HUES48 (cell line): ENCODE results near the gene PALM3.

Experiments
- H3K27ac ChIP-seq: one replicate; pipeline ENCODE4 v1.7.0; 2013; ENCODE audit warnings: low read depth, low read length, inconsistent platforms
- H3K27me3 ChIP-seq: 2 replicates; pipeline ENCODE4 v1.6.1; 2013; ENCODE audit warnings: mild to moderate bottlenecking, low read length; ENCODE audit not compliant: control insufficient read depth, insufficient read depth
- H3K36me3 ChIP-seq: 2 replicates; pipeline ENCODE4 v1.6.1; 2013; ENCODE audit warnings: low read length; ENCODE audit not compliant: control insufficient read depth, insufficient read depth
- H3K4me1 ChIP-seq: 2 replicates; pipeline ENCODE4 v1.6.1; 2013; ENCODE audit warnings: mild to moderate bottlenecking, low read length; ENCODE audit not compliant: control insufficient read depth, insufficient read depth
- H3K4me3 ChIP-seq: 2 replicates; pipeline ENCODE4 v1.5.1; 2013; ENCODE audit warnings: mild to moderate bottlenecking, low read depth, low read length
- H3K9ac ChIP-seq: 2 replicates; pipeline ENCODE4 v1.6.1; 2013; ENCODE audit warnings: mild to moderate bottlenecking, low read depth, low read length, moderate library complexity
- H3K9me3 ChIP-seq: 2 replicates; pipeline ENCODE4 v1.6.1; 2013; ENCODE audit warnings: low read length; ENCODE audit not compliant: control insufficient read depth, insufficient read depth

Gene PALM3, protein sequence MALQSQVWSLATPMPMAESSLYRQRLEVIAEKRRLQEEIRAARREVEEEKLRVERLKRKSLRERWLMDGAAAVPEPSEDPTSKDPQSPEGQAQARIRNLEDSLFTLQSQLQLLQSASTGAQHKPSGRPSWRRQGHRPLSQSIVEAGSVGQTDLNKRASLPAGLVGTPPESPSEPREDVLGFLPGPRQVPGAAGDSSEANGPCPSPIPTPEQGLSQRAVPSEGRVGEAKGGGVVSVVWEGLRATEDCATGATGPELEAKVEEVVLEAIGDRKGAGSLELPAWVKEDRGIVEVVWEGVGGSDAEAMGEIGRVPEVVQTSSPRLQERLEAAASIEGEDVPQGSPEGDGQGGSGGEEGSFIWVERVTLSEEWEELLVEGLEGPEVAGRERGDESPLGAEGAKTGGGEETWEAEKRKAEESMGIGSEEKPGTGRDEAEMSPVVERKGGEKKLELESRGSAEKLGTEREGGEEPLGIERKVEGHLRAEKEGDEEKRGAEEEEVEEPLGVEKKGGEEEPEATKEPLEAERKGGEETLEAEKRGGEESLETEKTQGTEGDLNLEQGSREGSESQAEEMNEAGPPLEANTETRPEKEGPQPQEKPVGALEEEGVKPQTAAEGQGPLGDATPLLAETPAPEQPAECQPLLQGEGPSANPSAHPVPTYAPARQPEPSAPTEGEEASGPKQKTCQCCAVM

DNA sequence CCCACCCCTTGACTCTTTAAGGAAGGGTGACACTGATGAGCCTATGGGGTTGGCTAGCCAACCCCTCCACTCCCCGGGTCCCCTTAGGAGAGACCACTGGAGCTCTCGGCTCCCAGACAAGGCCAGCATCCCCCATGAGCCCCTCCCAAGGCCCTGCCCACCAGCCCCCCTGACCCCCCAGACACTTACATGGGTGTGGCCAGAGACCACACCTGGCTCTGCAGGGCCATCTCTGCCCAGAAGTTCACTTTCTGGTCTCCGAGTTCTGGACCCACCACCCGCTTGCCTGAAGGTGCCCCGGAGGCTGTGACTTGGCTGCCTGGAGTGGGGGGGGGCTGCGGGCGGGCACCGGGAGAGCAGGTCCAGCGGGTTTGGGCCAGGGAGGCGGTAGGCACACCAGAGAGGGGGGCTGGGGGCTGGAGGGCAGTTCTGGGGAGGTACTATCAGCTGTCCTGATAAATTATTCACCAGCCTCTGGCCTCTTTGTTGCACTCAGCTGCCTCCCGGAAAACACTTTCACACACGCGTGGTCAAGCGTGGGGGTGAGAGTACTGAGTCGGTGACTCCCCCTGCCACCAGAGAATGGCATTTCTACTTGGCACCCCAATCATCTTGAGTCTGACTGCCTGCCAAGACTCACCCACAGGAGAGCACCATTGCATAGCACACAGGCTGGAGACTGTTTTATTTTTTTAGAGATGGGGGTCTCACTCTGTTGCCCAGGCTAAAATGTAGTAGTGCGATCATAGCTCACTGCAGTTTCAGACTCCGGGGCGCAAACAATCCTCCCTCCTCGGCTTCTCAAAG is at the start of gene PALM3:
TSS of gene PALM3 (minus strand) at position 326 of the 807 bp plus-strand sequence. CDS start at position 230, 96 bp downstream.
- Histone ChIP-seq H3K4me1 (no peaks in the 10 kb centered on the region), H3K9me3 (no peaks in the 10 kb centered on the region), H3K27ac (no peak within 1 kb of the TSS), H3K27me3 (peaks cover 22% of the 10 kb centered on the region), H3K4me3 (no peak within 1 kb of the TSS), H3K36me3 (no peaks in the 10 kb centered on the region), H3K9ac (no peak within 1 kb of the TSS)

DNA sequence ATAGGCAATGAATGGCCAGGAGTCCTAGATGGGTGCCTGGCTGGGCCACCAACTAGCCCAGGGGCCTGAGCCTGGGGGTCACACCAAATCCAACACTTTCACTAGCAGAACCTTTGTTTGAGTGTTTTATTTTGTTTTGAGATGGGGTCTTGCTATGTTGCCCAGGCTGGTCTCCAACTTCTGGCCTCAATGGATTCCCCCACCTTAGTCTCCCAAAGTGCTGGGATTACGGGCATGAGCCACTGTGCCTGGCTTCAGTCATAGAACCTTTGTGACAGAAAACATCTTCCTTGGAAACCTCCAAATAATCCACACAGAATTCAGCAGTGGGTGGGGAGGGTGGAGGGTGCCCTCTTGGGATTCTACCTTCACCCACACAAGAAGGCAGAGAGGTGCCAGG is 49.6 kb upstream of the PALM3 start:
- no peak overlapping the region for H3K4me3 ChIP-seq
- H3K9ac ChIP-seq: no peak overlapping the region
- no peaks in the 10 kb centered on the region for H3K9me3 ChIP-seq
- peaks cover 20% of the 10 kb centered on the region for H3K4me1 ChIP-seq
- H3K36me3 ChIP-seq: no peaks in the 10 kb centered on the region
- no peaks in the 10 kb centered on the region for H3K27me3 ChIP-seq
- H3K27ac ChIP-seq: no peak overlapping the region

DNA sequence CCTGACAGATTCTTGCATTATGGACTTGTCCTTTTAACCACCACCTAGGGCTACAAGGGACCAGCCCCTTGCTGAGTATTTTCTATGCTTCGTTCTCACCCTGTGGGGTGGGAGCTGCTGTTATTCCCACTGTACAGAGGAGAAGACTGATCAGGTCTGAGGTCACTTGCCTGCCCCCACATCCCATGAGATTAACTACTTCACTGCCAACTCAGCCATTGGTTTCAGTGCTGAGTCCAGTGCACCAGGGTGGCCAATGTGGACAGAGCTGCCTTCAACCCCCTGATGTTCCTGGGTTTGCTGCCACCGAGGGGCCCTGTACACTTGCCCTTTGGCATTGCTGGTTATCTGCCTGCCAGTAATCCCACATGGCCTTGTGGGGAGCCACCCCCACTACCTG is 48.8 kb upstream of the PALM3 start:
- Histone ChIP-seq H3K36me3 (no peaks in the 10 kb centered on the region), H3K4me3 (no peak overlapping the region), H3K4me1 (peaks cover 20% of the 10 kb centered on the region), H3K27me3 (no peaks in the 10 kb centered on the region), H3K9me3 (no peaks in the 10 kb centered on the region), H3K27ac (no peak overlapping the region), H3K9ac (no peak overlapping the region)

DNA sequence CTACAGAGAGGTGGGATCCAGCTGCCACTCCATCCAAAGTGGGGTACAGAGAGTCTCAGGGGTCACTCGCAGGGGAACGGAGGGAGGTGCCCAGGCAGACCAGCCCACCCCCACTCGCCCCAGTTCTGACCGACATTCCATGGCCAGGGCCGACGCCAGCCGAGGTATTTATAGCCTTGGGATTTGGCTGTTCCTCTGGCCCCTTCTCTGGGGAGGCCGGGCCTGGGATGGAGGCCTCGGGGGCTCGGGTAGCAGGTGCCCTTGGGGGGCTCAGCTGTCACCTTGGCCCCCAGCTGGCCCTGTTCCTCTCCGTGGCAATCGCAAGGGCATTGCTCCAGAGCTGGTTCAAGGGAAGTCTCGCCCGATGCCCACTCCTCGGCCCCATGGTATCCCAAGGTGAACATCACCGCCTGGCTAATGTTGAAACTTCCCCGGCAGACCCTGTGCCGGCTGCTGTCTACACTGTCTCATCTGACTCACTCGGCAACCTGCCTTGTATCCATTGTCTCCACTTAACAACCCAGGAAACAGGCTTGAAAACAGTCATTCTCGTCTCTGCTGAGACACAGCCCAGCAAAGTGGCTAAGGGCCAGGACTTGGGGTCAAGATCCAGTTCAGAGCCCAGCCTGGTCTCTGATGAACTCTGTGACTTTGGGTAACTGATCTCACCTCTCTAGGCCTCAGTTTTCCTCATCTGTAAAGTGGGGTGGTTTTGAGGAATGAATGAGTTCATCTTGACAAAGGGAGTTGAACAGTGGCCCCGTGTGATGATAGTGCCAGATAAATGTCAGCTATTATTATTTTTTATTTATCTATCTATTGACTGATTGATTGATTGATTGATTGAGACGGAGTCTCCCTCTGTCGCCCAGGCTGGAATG is 45.9 kb upstream of the PALM3 start:
- H3K27me3 ChIP-seq: no peaks in the 10 kb centered on the region
- H3K9me3 ChIP-seq: no peaks in the 10 kb centered on the region
- peaks cover 11% of the 10 kb centered on the region for H3K4me1 ChIP-seq
- H3K36me3 ChIP-seq: peaks cover under 1% of the 10 kb centered on the region; the same call in 1 of the 2 replicates
- no peak overlapping the region for H3K4me3 ChIP-seq
- H3K9ac ChIP-seq: no peak overlapping the region
- H3K27ac ChIP-seq: no peak overlapping the region

DNA sequence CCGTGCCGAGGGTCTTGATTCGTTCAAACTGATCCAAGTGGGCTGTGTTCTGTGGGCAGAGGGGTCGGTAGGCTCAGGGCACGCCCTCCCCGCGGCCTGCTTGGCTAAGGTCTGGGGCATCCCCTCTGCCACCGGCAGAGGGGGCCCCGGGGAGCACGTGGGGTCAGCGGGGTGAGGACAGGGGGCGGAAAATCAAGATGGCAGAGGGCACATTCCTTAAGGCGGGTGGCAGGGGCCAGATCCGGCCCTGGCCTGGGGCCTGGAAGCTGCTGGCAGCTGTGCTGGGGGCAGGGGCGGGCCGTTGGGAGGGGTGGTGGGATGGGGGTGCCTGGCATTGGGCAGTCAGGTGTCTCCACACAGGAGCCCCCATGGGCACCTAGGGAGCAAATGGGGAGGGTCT is 45.0 kb upstream of the PALM3 start:
- Histone ChIP-seq H3K27me3 (no peaks in the 10 kb centered on the region), H3K9ac (no peak overlapping the region)

DNA sequence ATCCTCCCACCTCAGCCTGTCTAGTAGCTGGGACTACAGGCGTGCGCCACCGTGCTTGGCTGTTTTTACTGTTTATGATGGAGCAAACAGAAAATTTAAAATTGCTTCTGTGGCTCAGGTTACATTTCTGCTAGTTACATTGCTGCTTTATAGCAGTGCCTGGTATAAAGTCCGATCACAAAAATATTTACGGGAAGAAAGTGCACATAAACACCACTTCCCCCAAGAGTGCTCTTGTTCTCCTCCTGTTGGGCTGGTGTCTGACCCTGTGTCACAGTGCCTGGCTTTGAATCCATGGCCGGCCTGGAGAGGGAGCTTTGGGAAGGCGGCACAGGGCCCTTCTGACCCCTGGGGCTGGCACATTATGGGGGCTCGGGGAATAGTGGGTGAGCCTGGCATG is 43.8 kb upstream of the PALM3 start:
- Histone ChIP-seq H3K4me3 (no peak overlapping the region), H3K27me3 (no peaks in the 10 kb centered on the region), H3K27ac (no peak overlapping the region), H3K4me1 (no peaks in the 10 kb centered on the region), H3K9ac (no peak overlapping the region), H3K9me3 (no peaks in the 10 kb centered on the region), H3K36me3 (peaks cover 13% of the 10 kb centered on the region)

More for the DNA sequence above, 45.0 kb upstream of the PALM3 start:
- H3K4me3 ChIP-seq: no peak overlapping the region
- peaks cover 3% of the 10 kb centered on the region for H3K4me1 ChIP-seq
- no peak overlapping the region for H3K27ac ChIP-seq
- H3K36me3 ChIP-seq: peaks cover 9% of the 10 kb centered on the region
- H3K9me3 ChIP-seq: no peaks in the 10 kb centered on the region

DNA sequence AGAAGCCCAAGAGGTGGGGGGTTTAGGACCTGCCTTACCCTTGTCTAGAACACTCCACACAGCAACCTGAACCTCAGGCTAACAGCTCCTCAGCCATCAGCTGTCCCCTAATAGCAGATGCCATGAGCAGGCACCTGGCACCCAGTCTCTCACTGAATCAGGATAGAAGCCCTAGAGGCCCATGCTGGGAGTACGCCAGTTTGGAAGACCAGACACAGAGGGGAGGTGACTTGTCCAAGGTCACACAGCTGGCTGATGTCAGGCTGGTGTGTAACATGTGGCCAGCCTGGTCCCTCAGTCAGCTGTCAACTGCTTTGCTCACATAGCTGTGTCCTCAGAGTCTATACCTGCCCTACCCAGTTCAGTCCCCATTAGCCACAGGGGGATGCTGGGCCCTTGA is 41.4 kb upstream of the PALM3 start:
- Histone ChIP-seq H3K27me3 (no peaks in the 10 kb centered on the region), H3K36me3 (peaks cover 19% of the 10 kb centered on the region), H3K27ac (no peak overlapping the region), H3K9me3 (no peaks in the 10 kb centered on the region), H3K4me3 (no peak overlapping the region), H3K4me1 (no peaks in the 10 kb centered on the region), H3K9ac (no peak overlapping the region)

DNA sequence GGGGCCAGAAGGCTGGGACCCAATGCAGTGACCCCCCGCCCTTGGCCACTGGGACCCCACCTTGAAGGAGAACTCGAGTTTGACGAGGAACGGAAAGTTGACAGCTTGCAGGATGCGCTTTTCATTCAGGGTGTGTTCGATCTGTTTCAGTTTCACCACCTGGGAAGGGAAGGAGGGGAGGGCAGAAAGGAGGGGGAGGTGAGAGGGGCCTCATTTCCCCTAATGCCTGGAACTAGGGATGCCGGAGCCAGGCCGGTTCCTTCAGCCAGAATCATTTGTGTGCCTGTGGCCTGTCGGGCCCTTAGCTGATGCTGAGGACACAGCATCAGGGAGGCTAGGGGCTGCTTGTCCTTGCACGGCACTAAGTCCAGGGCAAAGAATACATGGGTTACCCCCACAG is 40.9 kb upstream of the PALM3 start:
- Histone ChIP-seq H3K27ac (no peak overlapping the region), H3K9ac (no peak overlapping the region)

DNA sequence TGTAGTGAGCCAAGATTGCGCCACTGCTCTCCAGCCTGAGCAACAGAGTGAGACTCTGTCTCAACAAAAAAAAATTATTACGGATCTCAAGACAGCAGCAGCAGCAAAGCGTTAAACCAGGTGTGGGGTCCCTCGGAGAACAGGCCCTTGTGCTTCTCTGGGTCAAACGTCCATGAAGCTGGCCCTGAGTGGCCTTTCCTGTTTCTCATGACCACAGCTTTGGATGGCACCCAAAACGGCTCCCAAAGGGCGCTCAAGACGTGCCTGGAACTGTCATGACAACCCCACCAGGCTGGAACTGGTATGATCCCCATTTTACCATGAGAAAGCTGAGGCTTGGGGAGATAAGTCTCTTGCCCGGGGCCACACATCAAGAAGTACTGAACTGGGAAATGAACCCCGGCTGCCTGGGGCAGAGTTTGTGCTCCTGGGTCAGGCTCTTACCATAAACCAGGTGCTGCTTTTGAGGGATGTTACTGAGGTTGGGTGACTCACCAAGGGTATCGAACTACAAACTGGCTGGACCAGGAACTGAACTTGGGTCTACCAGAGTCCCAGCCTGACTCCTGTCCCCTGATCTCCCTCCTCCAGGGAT is 40.3 kb upstream of the PALM3 start:
- Histone ChIP-seq H3K9me3 (no peaks in the 10 kb centered on the region), H3K27ac (no peak overlapping the region), H3K36me3 (peaks cover 19% of the 10 kb centered on the region), H3K27me3 (no peaks in the 10 kb centered on the region), H3K4me3 (no peak overlapping the region), H3K9ac (no peak overlapping the region), H3K4me1 (no peaks in the 10 kb centered on the region)

More for the DNA sequence above, 40.9 kb upstream of the PALM3 start:
- no peaks in the 10 kb centered on the region for H3K9me3 ChIP-seq
- H3K4me1 ChIP-seq: no peaks in the 10 kb centered on the region
- no peak overlapping the region for H3K4me3 ChIP-seq
- H3K27me3 ChIP-seq: no peaks in the 10 kb centered on the region
- peaks cover 19% of the 10 kb centered on the region for H3K36me3 ChIP-seq

DNA sequence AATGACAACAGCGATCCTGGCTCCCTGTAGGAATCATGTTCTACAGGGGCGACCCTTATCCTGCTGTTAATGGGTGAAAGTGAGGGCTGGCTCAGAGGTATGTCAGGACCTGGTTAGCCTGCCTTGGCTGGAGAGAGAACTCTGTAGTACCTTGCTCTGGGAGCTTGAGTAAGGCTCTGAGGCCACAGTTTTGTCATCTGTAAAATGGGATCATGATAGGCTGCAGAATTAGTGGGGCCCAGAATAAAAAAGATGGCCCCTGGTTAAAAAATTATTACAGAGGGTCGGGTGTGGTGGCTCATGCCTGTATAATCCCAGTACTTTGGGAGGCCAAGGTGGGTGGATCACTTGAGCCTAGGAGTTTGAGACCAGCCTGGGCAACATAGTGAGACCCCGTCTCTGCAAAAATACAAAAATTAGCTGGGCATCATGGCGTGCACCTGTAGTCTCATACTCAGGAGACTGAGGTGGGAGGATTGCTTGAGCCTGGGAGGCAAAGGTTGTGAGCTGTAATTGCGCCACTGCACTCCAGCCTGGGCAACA is 39.2 kb upstream of the PALM3 start:
- Histone ChIP-seq H3K9me3 (no peaks in the 10 kb centered on the region), H3K9ac (no peak overlapping the region), H3K27me3 (no peaks in the 10 kb centered on the region), H3K4me1 (no peaks in the 10 kb centered on the region), H3K36me3 (peaks cover 19% of the 10 kb centered on the region), H3K27ac (no peak overlapping the region), H3K4me3 (no peak overlapping the region)
